K562 (cell line): Measurements from ENCODE around the gene ZNF581.

ENCODE experiments used
- ATF3 ChIP-seq, 2 experiments: fragments of 450-650 bp in 1 of 2; sonication (generic) in 1 of 2; formaldehyde crosslinking in 1 of 2; IDR thresholded peaks in 1 of 2; conservative IDR thresholded peaks in 1 of 2; 2 replicates each; pipeline versions ENCODE4 v1.6.1 to v1.8.1; 2016 to 2023; ENCODE audit warnings: mild to moderate bottlenecking in 2 of 2, moderate library complexity in 2 of 2, inconsistent platforms in 1 of 2, missing genetic modification reagents in 1 of 2
- BHLHE40 ChIP-seq: IDR thresholded peaks from 2 replicates; pipeline ENCODE4 v1.6.1; 2011; ENCODE audit warnings: low read length, improper control_type of control experiment
- CHD2 ChIP-seq: IDR thresholded peaks from 2 replicates; pipeline ENCODE4 v1.6.1; 2011; ENCODE audit warnings: low read depth, low read length
- CREM ChIP-seq: IDR thresholded peaks from 2 replicates; pipeline ENCODE4 v1.6.1; 2014; ENCODE audit warnings: antibody characterized with exemption, low read depth
- CTCF ChIP-seq, 3 experiments: IDR thresholded peaks in 2 of 3; conservative IDR thresholded peaks in 1 of 3; 2 replicates each; pipeline ENCODE4 v1.5.1; 2011 to 2012; ENCODE audit warnings: low read length in 3 of 3, mild to moderate bottlenecking in 3 of 3, control low read depth in 2 of 3, improper control_type of control experiment in 1 of 3, inconsistent platforms in 1 of 3, low read depth in 1 of 3, mixed read lengths in 1 of 3, moderate library complexity in 1 of 3; ENCODE audit not compliant: insufficient read depth in 2 of 3
- FOXP4 ChIP-seq: sonication (generic); formaldehyde crosslinking; IDR thresholded peaks from 2 replicates; pipeline ENCODE4 v1.8.0; 2022; ENCODE audit warnings: mild to moderate bottlenecking, missing genetic modification reagents, borderline replicate concordance
- KDM2B ChIP-seq: fragments of 250-450 bp; sonication (Bioruptor Pico); IDR thresholded peaks from 2 replicates; pipeline ENCODE4 v1.8.0; 2021; ENCODE audit warnings: mild to moderate bottlenecking, moderate library complexity
- MTA3 ChIP-seq: fragments of 450-650 bp; formaldehyde crosslinking; IDR thresholded peaks from 2 replicates; pipeline ENCODE4 v1.6.1; 2017; ENCODE audit warnings: mild to moderate bottlenecking, borderline replicate concordance
- RERE ChIP-seq: sonication (generic); formaldehyde crosslinking; IDR thresholded peaks from 2 replicates; pipeline ENCODE4 v1.8.0; 2023; ENCODE audit warnings: missing genetic modification reagents, mild to moderate bottlenecking, borderline replicate concordance
- SIN3A ChIP-seq, 2 experiments: fragments of 150-350 bp in 1 of 2; IDR thresholded peaks; 2 replicates each; pipeline ENCODE4 v1.6.1; 2011 to 2016; ENCODE audit warnings: borderline replicate concordance in 2 of 2, low read depth in 2 of 2, low read length in 2 of 2, mild to moderate bottlenecking in 2 of 2, moderate library complexity in 2 of 2; ENCODE audit not compliant: control insufficient read depth in 1 of 2
- SMAD3 ChIP-seq: fragments of 450-650 bp; formaldehyde crosslinking; conservative IDR thresholded peaks from 2 replicates; pipeline ENCODE4 v1.4.0; 2020; ENCODE audit warnings: mild to moderate bottlenecking
- YY1 ChIP-seq, 3 experiments: IDR thresholded peaks; 2 replicates each; pipeline ENCODE4 v1.6.1; 2011; ENCODE audit warnings: low read length in 2 of 3, mild to moderate bottlenecking in 2 of 3, moderate library complexity in 2 of 3, borderline replicate concordance in 1 of 3, control low read depth in 1 of 3, low read depth in 1 of 3; ENCODE audit not compliant: insufficient read depth in 3 of 3, insufficient replicate concordance in 2 of 3, control insufficient read depth in 1 of 3, insufficient read length in 1 of 3; ENCODE audit errors: extremely low read depth in 1 of 3
- ZC3H4 ChIP-seq: sonication (generic); formaldehyde crosslinking; IDR thresholded peaks from 2 replicates; pipeline ENCODE4 v1.9.0; 2021; ENCODE audit warnings: missing genetic modification reagents, borderline replicate concordance

- no peak for TF ChIP-seq MTA3
- no peak for TF ChIP-seq ATF3 (IDR thresholded peaks at IDR 0.05)
- TF ChIP-seq ATF3 (CRISPR knock-in tag; conservative IDR thresholded peaks at IDR 0.05): no peak
- TF ChIP-seq ZC3H4 (CRISPR knock-in tag): no peak
- TF ChIP-seq CTCF (IDR thresholded peaks at IDR 0.05 in 2 of 3, conservative IDR thresholded peaks at IDR 0.05 in 1 of 3; ENCODE audit: insufficient read depth in 2 of 3, low read depth in 1 of 3, low read length in 3 of 3): no peak
- TF ChIP-seq CREM: no peak
- no peak for TF ChIP-seq CHD2
- no peak for TF ChIP-seq SMAD3
- no peak for TF ChIP-seq BHLHE40
- no peak for TF ChIP-seq FOXP4 (CRISPR knock-in tag)
- TF ChIP-seq SIN3A (IDR thresholded peaks at IDR 0.05; ENCODE audit: borderline replicate concordance in 2 of 2, control insufficient read depth in 1 of 2, low read depth in 2 of 2, low read length in 2 of 2): no peak
- no peak for TF ChIP-seq YY1 (IDR thresholded peaks at IDR 0.05; ENCODE audit: borderline replicate concordance in 1 of 3, control insufficient read depth in 1 of 3, extremely low read depth in 1 of 3, insufficient read depth in 3 of 3, insufficient read length in 1 of 3, insufficient replicate concordance in 2 of 3, low read depth in 1 of 3, low read length in 2 of 3)
- no peak for TF ChIP-seq KDM2B
- TF ChIP-seq RERE: no peak
Observed at GRCh38 chr19:55677572-55678028, 34.2 kb downstream of the ZNF581 start.
